Hepatocyte (in vitro differentiated cells): ENCODE measurements around the gene TNS2.

Experiments
- CTCF ChIP-seq: fragments of 200-600 bp; sonication (generic); IDR thresholded peaks from 2 replicates; pipeline ENCODE4 v1.5.1; 2016; ENCODE audit warnings: antibody characterized with exemption, mild to moderate bottlenecking; ENCODE audit not compliant: poor library complexity
- EZH2phosphoT487 ChIP-seq: fragments of 200-600 bp; sonication (generic); IDR thresholded peaks from one replicate; pipeline ENCODE4 v1.6.1; 2018; ENCODE audit warnings: antibody characterized with exemption, mild to moderate bottlenecking, low read depth, moderate library complexity; ENCODE audit not compliant: unreplicated experiment, severe bottlenecking

- TF ChIP-seq CTCF = no peak
- TF ChIP-seq EZH2phosphoT487 = no peak
Measured at GRCh38 chr12:53052419-53053217, 2.8 kb downstream of the TNS2 start.
